Neutrophil (primary cell): ENCODE results near the gene CPLX4.

ENCODE experiments used
- H3K27ac ChIP-seq: fragments of 200-600 bp; sonication (generic); 2 replicates; pipeline ENCODE4 v1.5.1; 2016; ENCODE audit warnings: mild to moderate bottlenecking, moderate library complexity
- H3K27me3 ChIP-seq: fragments of 200-600 bp; sonication (generic); 2 replicates; pipeline ENCODE4 v1.6.0; 2016; ENCODE audit warnings: mild to moderate bottlenecking
- H3K36me3 ChIP-seq: fragments of 200-600 bp; sonication (generic); 2 replicates; pipeline ENCODE4 v1.5.1; 2017
- H3K4me1 ChIP-seq, 2 experiments: fragments of 200-600 bp in 1 of 2; sonication (generic) in 1 of 2; 1 replicate in 1 of 2; 2 replicates in 1 of 2; pipeline versions ENCODE4 v1.5.1 to v1.6.1; 2013 to 2016; ENCODE audit warnings: low read depth in 1 of 2, low read length in 1 of 2, mild to moderate bottlenecking in 1 of 2, moderate library complexity in 1 of 2; ENCODE audit not compliant: control insufficient read depth in 1 of 2, insufficient read depth in 1 of 2
- H3K4me3 ChIP-seq, 2 experiments: fragments of 200-600 bp in 1 of 2; sonication (generic) in 1 of 2; 1 replicate in 1 of 2; 2 replicates in 1 of 2; pipeline ENCODE4 v1.5.1; 2013 to 2016; ENCODE audit warnings: low read depth in 1 of 2, low read length in 1 of 2, mild to moderate bottlenecking in 1 of 2, moderate library complexity in 1 of 2
- H3K9me3 ChIP-seq: fragments of 200-600 bp; sonication (generic); 2 replicates; pipeline ENCODE4 v1.5.1; 2016
- CTCF ChIP-seq: fragments of 200-600 bp; sonication (generic); IDR thresholded peaks from 2 replicates; pipeline ENCODE4 v1.5.1; 2016; ENCODE audit warnings: antibody characterized with exemption

CPLX4 gene

DNA sequence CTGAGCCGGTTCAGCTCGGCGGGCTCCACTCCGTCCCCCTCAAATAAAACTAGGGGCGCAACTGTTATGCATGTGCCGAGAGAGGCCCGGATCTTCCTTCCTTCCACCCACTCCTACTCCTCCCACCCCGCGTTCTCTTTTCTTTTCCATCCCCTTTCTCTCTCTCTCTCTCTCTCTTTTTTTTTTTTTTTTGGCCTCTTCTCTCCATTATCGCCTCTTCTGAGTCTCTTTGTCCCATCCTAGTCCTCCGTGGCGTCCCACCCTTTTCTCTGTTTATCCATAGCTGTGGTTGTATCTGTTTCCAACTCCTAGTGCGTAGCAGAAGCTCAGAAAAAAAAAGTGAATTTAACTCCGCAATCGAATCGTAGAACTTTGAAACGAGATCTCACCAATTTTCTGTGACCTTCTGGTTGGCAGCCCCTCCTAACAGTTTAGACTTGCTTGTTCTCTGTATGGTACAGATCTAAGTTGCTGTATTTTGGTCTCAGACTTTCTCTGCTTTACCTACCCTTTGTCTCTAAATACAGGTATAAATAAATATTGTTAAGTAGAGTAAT, 48.8 kb downstream of the CPLX4 start:
- no peaks in the 10 kb centered on the region for H3K36me3 ChIP-seq
- H3K4me3 ChIP-seq = no peak overlapping the region
- H3K27ac ChIP-seq = no peak overlapping the region
- peaks cover 100% of the 10 kb centered on the region for H3K27me3 ChIP-seq
- H3K9me3 ChIP-seq = no peaks in the 10 kb centered on the region
- H3K4me1 ChIP-seq = peaks cover 0 to 8% of the 10 kb centered on the region in 2 experiments
- TF ChIP-seq CTCF = no peak

DNA sequence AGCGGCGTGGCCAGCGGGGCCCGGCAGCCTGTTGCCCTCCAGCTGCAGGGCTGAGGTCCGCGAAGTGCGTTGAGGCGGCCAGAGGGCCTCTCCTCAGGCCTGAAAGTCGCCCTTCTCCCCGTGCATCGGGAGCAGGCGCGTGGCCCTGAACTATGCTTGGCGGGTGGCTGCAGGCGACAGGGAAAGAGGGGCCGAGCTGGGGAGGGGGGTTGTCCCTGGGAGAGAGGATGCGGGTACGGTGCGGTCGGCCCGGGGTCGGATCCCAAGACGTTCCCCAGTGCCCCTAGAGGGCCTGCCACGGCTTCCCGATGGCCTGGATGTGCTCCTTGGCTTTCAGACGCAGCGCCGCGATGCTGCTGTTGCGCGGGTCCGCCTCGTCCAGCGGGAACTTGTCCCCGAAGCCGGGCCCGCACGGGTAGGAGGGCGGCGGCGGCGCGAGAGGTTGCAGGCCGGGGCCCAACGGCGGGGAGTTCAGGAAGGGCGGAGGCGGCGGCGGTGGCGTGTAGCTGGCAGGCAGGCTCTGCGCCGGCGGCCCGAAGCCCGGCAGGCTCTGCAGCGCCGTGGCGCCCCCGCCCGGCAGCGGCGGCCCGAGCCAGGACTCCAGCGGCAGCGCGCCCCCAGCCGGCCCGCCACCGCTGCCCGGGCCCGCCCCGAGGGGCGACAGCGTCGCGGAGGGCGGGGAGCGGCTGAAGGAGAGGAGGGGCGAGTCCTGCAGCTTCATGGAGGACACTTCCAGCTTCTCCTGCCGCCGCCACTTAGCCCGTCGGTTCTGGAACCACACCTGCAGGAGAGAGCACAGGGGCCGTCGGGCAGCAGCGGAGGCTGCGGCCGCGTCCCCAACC, 49.5 kb downstream of the CPLX4 start:
- TF ChIP-seq CTCF = no peak
- H3K4me3 ChIP-seq = no peak overlapping the region
- H3K27me3 ChIP-seq = peaks cover 100% of the 10 kb centered on the region
- no peak overlapping the region for H3K27ac ChIP-seq
- no peaks in the 10 kb centered on the region for H3K9me3 ChIP-seq
- H3K36me3 ChIP-seq = no peaks in the 10 kb centered on the region
- peaks cover 0 to 8% of the 10 kb centered on the region in 2 experiments for H3K4me1 ChIP-seq

- H3K27me3 ChIP-seq = peaks cover 100% of the 10 kb centered on the region
- no peaks in the 10 kb centered on the region for H3K9me3 ChIP-seq
- no peak for TF ChIP-seq CTCF
- no peak overlapping the region for H3K27ac ChIP-seq
- H3K4me1 ChIP-seq = peaks cover 0 to 6% of the 10 kb centered on the region in 2 experiments
- no peaks in the 10 kb centered on the region for H3K36me3 ChIP-seq
- H3K4me3 ChIP-seq = no peak overlapping the region
Observed at GRCh38 chr18:59268127-59268720, 50.2 kb downstream of the CPLX4 start.

GRCh38 chr18:59267503-59268126, 50.8 kb downstream of the CPLX4 start:
- Histone ChIP-seq H3K36me3 (no peaks in the 10 kb centered on the region), H3K9me3 (no peaks in the 10 kb centered on the region), H3K27ac (no peak overlapping the region), H3K4me1 (peaks cover 0 to under 1% of the 10 kb centered on the region in 2 experiments), H3K4me3 (no peak overlapping the region), H3K27me3 (peaks cover 100% of the 10 kb centered on the region)
- TF ChIP-seq CTCF = no peak

GRCh38 chr18:59266886-59267502, 51.5 kb downstream of the CPLX4 start:
- Histone ChIP-seq H3K27me3 (peaks cover 97% of the 10 kb centered on the region), H3K36me3 (no peaks in the 10 kb centered on the region), H3K4me3 (no peak overlapping the region), H3K4me1 (no peaks in the 10 kb centered on the region), H3K27ac (no peak overlapping the region), H3K9me3 (no peaks in the 10 kb centered on the region)
- no peak for TF ChIP-seq CTCF
